Endodermal cell (in vitro differentiated cells): ENCODE measurements around the gene GPR42. TPM values are rescaled to one million over a fixed set of nuclear protein-coding genes. Genes with fewer than 3 reads are reported as not detected.

ENCODE experiments used
- DNase-seq: peaks from one replicate; pipeline ENCODE4 v3.0.0-alpha.2; 2017
- H3K27ac ChIP-seq: 2 replicates; pipeline ENCODE4 v1.5.1; 2013; ENCODE audit warnings: mild to moderate bottlenecking, low read depth, low read length, moderate library complexity
- H3K27me3 ChIP-seq: 2 replicates; pipeline ENCODE4 v1.6.1; 2013; ENCODE audit warnings: mild to moderate bottlenecking, low read length, moderate library complexity; ENCODE audit not compliant: insufficient read depth, control insufficient read depth, poor library complexity, severe bottlenecking
- H3K36me3 ChIP-seq: 2 replicates; pipeline ENCODE4 v1.7.0; 2013; ENCODE audit warnings: mild to moderate bottlenecking, low read length, moderate library complexity; ENCODE audit not compliant: control insufficient read depth, insufficient read depth
- H3K4me1 ChIP-seq: one replicate; pipeline ENCODE4 v1.7.0; 2013; ENCODE audit warnings: low read length; ENCODE audit not compliant: control insufficient read depth, insufficient read depth
- H3K4me3 ChIP-seq: 2 replicates; pipeline ENCODE4 v1.5.1; 2013; ENCODE audit warnings: mild to moderate bottlenecking, low read length, moderate library complexity
- H3K9ac ChIP-seq: 2 replicates; pipeline ENCODE4 v1.6.1; 2013; ENCODE audit warnings: mild to moderate bottlenecking, low read length, moderate library complexity; ENCODE audit not compliant: poor library complexity, severe bottlenecking; ENCODE audit errors: extremely low read depth
- H3K9me3 ChIP-seq: 2 replicates; pipeline ENCODE4 v1.6.1; 2013; ENCODE audit warnings: mild to moderate bottlenecking, low read length, moderate library complexity; ENCODE audit not compliant: control insufficient read depth
- H3K27ac Mint-ChIP-seq: 2 replicates; pipeline ENCODE4 v1.8.0; 2020; ENCODE audit warnings: mixed read lengths
- H3K27me3 Mint-ChIP-seq: 2 replicates; pipeline ENCODE4 v1.8.0; 2021; ENCODE audit warnings: mild to moderate bottlenecking, mixed read lengths; ENCODE audit not compliant: insufficient read depth
- H3K36me3 Mint-ChIP-seq: 2 replicates; pipeline ENCODE4 v1.8.0; 2020; ENCODE audit warnings: low read depth, mixed read lengths
- H3K4me1 Mint-ChIP-seq: 2 replicates; pipeline ENCODE4 v1.8.0; 2020; ENCODE audit warnings: mixed read lengths
- H3K4me3 Mint-ChIP-seq: 2 replicates; pipeline ENCODE4 v1.8.0; 2020; ENCODE audit warnings: mild to moderate bottlenecking, moderate library complexity, mixed read lengths
- H3K9me3 Mint-ChIP-seq: 2 replicates; pipeline ENCODE4 v1.8.0; 2020; ENCODE audit warnings: mild to moderate bottlenecking, mixed read lengths
- CTCF ChIP-seq: fragments of 200-600 bp; sonication (generic); conservative IDR thresholded peaks from 2 replicates; pipeline ENCODE4 v1.5.0; 2021; ENCODE audit warnings: antibody characterized with exemption, mild to moderate bottlenecking
- WGBS, 2 experiments: methylation state at CpG; one replicate each; pipeline versions ENCODE4 v1.1.5 to v1.1.7; 2013; ENCODE audit warnings: missing lambda C conversion rate in 2 of 2, mixed read lengths in 1 of 2; ENCODE audit not compliant: insufficient coverage in 1 of 2, insufficient read length in 1 of 2; 5-methylcytosine and 5-hydroxymethylcytosine counted together
- total RNA-seq, 2 donors: library from RNA; stranded (reverse); fragmentation: NEBNext Ultra II Directional in 1 of 2; extraction: Animal tissue kit (Norgen Biotek cat#: 25700) in 1 of 2; gene quantifications; 2 replicates in 1 of 2; 3 replicates in 1 of 2; pipeline ENCODE4 v1.2.1, GENCODE V29; 2021

Gene GPR42
- total RNA-seq, 2 donors from 2014 or later, result not detected

- no peak overlapping the region for H3K27ac Mint-ChIP-seq
- H3K27me3 Mint-ChIP-seq, result no peaks in the 10 kb centered on the region
- TF ChIP-seq CTCF, result no peak
These were observed 36.6 kb upstream of the GPR42 start for GRCh38 chr19:35334144-35334753.

GRCh38 chr19:35336166-35336955 lies 34.5 kb upstream of the GPR42 start:
- no peak overlapping the region for H3K4me3 Mint-ChIP-seq

More at GRCh38 chr19:35334144-35334753, 36.6 kb upstream of the GPR42 start:
- no peak for DNase-seq
- Histone ChIP-seq H3K27ac (no peak overlapping the region), H3K36me3 (no peaks in the 10 kb centered on the region), H3K27me3 (no peaks in the 10 kb centered on the region), H3K9ac (no peak overlapping the region), H3K9me3 (no peaks in the 10 kb centered on the region), H3K4me3 (no peak overlapping the region), H3K4me1 (no peaks in the 10 kb centered on the region)
- WGBS, 2 experiments, result 90 to 100% methylated on average over 5 to 9 of the region's 10 CpGs
- H3K36me3 Mint-ChIP-seq, result no peaks in the 10 kb centered on the region
- H3K4me3 Mint-ChIP-seq, result no peak overlapping the region
- no peaks in the 10 kb centered on the region for H3K9me3 Mint-ChIP-seq
- no peaks in the 10 kb centered on the region for H3K4me1 Mint-ChIP-seq

More at GRCh38 chr19:35336166-35336955, 34.5 kb upstream of the GPR42 start:
- no peak for DNase-seq
- no peak overlapping the region for H3K27ac Mint-ChIP-seq
- Histone ChIP-seq H3K27me3 (no peaks in the 10 kb centered on the region), H3K36me3 (no peaks in the 10 kb centered on the region), H3K4me1 (no peaks in the 10 kb centered on the region), H3K9ac (no peak overlapping the region), H3K9me3 (no peaks in the 10 kb centered on the region), H3K4me3 (no peak overlapping the region), H3K27ac (no peak overlapping the region)
- H3K36me3 Mint-ChIP-seq, result no peaks in the 10 kb centered on the region
- TF ChIP-seq CTCF, result no peak
- H3K27me3 Mint-ChIP-seq, result peaks cover 2% of the 10 kb centered on the region
- no peaks in the 10 kb centered on the region for H3K4me1 Mint-ChIP-seq
- WGBS, 2 experiments, result 95% methylated on average over 18 to 21 of the region's 21 CpGs
- H3K9me3 Mint-ChIP-seq, result no peaks in the 10 kb centered on the region
